ENCODE results near the gene NFE2L3.

DNA sequence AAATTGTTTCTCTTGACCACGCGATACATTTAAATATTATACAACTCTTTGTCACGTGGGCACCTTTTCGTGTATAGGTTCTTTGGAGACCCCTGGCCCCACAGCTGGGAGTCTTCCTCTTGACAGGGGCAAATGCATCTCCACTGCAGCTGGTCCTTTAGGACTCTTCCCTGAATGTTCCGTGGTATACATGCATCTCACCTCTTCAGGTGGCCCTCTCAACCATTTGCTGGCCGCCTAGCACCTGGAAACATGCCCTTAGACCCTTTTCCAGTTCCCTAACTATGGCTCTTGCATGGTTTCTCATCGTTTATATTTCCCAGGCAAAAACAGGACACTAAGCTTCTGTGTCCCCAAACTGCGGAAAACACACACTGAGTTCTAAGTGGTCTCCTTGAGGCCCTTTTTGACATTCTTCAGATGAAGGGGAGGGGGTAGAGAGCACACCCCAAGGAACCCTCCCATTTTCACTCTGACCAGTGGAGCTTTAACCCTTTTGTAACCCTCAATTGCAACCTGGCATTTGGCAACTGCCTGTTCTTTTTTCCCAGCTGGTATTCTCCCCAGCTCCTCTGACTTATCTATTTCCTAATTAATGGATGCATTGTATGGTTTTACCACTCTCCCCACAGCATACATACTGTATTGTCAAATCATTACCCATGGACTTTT lies 28.0 kb downstream of the NFE2L3 start:
- TF ChIP-seq, protein P1, sequence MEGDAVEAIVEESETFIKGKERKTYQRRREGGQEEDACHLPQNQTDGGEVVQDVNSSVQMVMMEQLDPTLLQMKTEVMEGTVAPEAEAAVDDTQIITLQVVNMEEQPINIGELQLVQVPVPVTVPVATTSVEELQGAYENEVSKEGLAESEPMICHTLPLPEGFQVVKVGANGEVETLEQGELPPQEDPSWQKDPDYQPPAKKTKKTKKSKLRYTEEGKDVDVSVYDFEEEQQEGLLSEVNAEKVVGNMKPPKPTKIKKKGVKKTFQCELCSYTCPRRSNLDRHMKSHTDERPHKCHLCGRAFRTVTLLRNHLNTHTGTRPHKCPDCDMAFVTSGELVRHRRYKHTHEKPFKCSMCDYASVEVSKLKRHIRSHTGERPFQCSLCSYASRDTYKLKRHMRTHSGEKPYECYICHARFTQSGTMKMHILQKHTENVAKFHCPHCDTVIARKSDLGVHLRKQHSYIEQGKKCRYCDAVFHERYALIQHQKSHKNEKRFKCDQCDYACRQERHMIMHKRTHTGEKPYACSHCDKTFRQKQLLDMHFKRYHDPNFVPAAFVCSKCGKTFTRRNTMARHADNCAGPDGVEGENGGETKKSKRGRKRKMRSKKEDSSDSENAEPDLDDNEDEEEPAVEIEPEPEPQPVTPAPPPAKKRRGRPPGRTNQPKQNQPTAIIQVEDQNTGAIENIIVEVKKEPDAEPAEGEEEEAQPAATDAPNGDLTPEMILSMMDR (IDR thresholded peaks at IDR 0.05): no peak
- TF ChIP-seq POLR2AphosphoS5 (IDR thresholded peaks at IDR 0.05): no peak
- TF ChIP-seq POLR2A (IDR thresholded peaks at IDR 0.05): no peak
- TF ChIP-seq EP300 (IDR thresholded peaks at IDR 0.05): no peak

Data from suprapubic skin (tissue), 4 donors.